Measurements from ENCODE around the gene EPB41L4B. TPM values are rescaled to one million over a fixed set of nuclear protein-coding genes. Genes with fewer than 3 reads are reported as not detected.

Gene EPB41L4B
- total RNA-seq, 3 donors from 2014 or later: 0.11 to 0.33 (median 0.24) TPM

GRCh38 chr9:109164042-109164441, 156.8 kb downstream of the EPB41L4B start:
- H3K4me3 Mint-ChIP-seq: no peak overlapping the region
- DNase-seq (no peak), ATAC-seq (no peak)
- no peaks in the 10 kb centered on the region for H3K36me3 Mint-ChIP-seq (ENCODE audit: insufficient read depth)
- H3K27me3 Mint-ChIP-seq (ENCODE audit: low read depth): peaks cover 49% of the 10 kb centered on the region
- no peaks in the 10 kb centered on the region for H3K9me3 Mint-ChIP-seq
- peaks cover 2% of the 10 kb centered on the region for H3K4me1 Mint-ChIP-seq (ENCODE audit: low read depth)

GRCh38 chr9:109163194-109163593, 157.7 kb downstream of the EPB41L4B start:
- no peak overlapping the region for H3K4me3 Mint-ChIP-seq
- peaks cover 42% of the 10 kb centered on the region for H3K27me3 Mint-ChIP-seq (ENCODE audit: low read depth)
- H3K4me1 Mint-ChIP-seq (ENCODE audit: low read depth): peaks cover 2% of the 10 kb centered on the region
- H3K9me3 Mint-ChIP-seq: no peaks in the 10 kb centered on the region
- DNase-seq (no peak), ATAC-seq (no peak)
- H3K36me3 Mint-ChIP-seq (ENCODE audit: insufficient read depth): no peaks in the 10 kb centered on the region

- no peaks in the 10 kb centered on the region for H3K36me3 Mint-ChIP-seq (ENCODE audit: insufficient read depth)
- peaks cover 37% of the 10 kb centered on the region for H3K27me3 Mint-ChIP-seq (ENCODE audit: low read depth)
- H3K4me3 Mint-ChIP-seq: no peak overlapping the region
- ATAC-seq (no peak), DNase-seq (no peak)
- peaks cover 2% of the 10 kb centered on the region for H3K4me1 Mint-ChIP-seq (ENCODE audit: low read depth)
- no peaks in the 10 kb centered on the region for H3K9me3 Mint-ChIP-seq
These were observed 158.2 kb downstream of the EPB41L4B start for GRCh38 chr9:109162677-109163076.

- no peaks in the 10 kb centered on the region for H3K4me1 Mint-ChIP-seq (ENCODE audit: low read depth)
- H3K4me3 Mint-ChIP-seq: no peak overlapping the region
- DNase-seq (no peak), ATAC-seq (no peak)
- H3K27me3 Mint-ChIP-seq (ENCODE audit: low read depth): peaks cover 31% of the 10 kb centered on the region
- H3K9me3 Mint-ChIP-seq: no peaks in the 10 kb centered on the region
- H3K36me3 Mint-ChIP-seq (ENCODE audit: insufficient read depth): no peaks in the 10 kb centered on the region
These were observed 159.4 kb downstream of the EPB41L4B start for GRCh38 chr9:109161471-109161870.

- no peak for ATAC-seq
- no peak for DNase-seq
- no peaks in the 10 kb centered on the region for H3K4me1 Mint-ChIP-seq (ENCODE audit: low read depth)
- no peak overlapping the region for H3K4me3 Mint-ChIP-seq
- H3K9me3 Mint-ChIP-seq: peaks cover 1% of the 10 kb centered on the region
- H3K36me3 Mint-ChIP-seq (ENCODE audit: insufficient read depth): no peaks in the 10 kb centered on the region
- peaks cover 18% of the 10 kb centered on the region for H3K27me3 Mint-ChIP-seq (ENCODE audit: low read depth)
These were observed 161.3 kb downstream of the EPB41L4B start for GRCh38 chr9:109159583-109159982.

- Mint-ChIP-seq H3K27me3 (ENCODE audit: low read depth) (peaks cover 13% of the 10 kb centered on the region), H3K9me3 (peaks cover 11% of the 10 kb centered on the region), H3K36me3 (ENCODE audit: insufficient read depth) (no peaks in the 10 kb centered on the region), H3K4me1 (ENCODE audit: low read depth) (no peaks in the 10 kb centered on the region), H3K4me3 (no peak overlapping the region)
- DNase-seq (no peak), ATAC-seq (no peak)
These were observed 162.2 kb downstream of the EPB41L4B start for GRCh38 chr9:109158651-109159050.

- Mint-ChIP-seq H3K36me3 (ENCODE audit: insufficient read depth) (no peaks in the 10 kb centered on the region), H3K4me1 (ENCODE audit: low read depth) (no peaks in the 10 kb centered on the region), H3K4me3 (no peak overlapping the region), H3K27me3 (ENCODE audit: low read depth) (peaks cover 10% of the 10 kb centered on the region), H3K9me3 (peaks cover 16% of the 10 kb centered on the region)
- no peak for DNase-seq
- ATAC-seq: no peak
These were observed 164.2 kb downstream of the EPB41L4B start for GRCh38 chr9:109156708-109157107.

GRCh38 chr9:109150925-109151545, 169.8 kb downstream of the EPB41L4B start:
- H3K9me3 Mint-ChIP-seq: peaks cover 16% of the 10 kb centered on the region
- no peaks in the 10 kb centered on the region for H3K36me3 Mint-ChIP-seq (ENCODE audit: insufficient read depth)
- H3K4me3 Mint-ChIP-seq: no peak overlapping the region
- DNase-seq (no peak), ATAC-seq (no peak)
- no peaks in the 10 kb centered on the region for H3K4me1 Mint-ChIP-seq (ENCODE audit: low read depth)
- no peaks in the 10 kb centered on the region for H3K27me3 Mint-ChIP-seq (ENCODE audit: low read depth)

GRCh38 chr9:109149722-109150121, 171.1 kb downstream of the EPB41L4B start:
- DNase-seq: no peak
- peaks cover 16% of the 10 kb centered on the region for H3K9me3 Mint-ChIP-seq
- H3K36me3 Mint-ChIP-seq (ENCODE audit: insufficient read depth): no peaks in the 10 kb centered on the region
- no peak for ATAC-seq
- peaks cover 2% of the 10 kb centered on the region for H3K27me3 Mint-ChIP-seq (ENCODE audit: low read depth)
- no peaks in the 10 kb centered on the region for H3K4me1 Mint-ChIP-seq (ENCODE audit: low read depth)
- no peak overlapping the region for H3K4me3 Mint-ChIP-seq

- Mint-ChIP-seq H3K36me3 (ENCODE audit: insufficient read depth) (no peaks in the 10 kb centered on the region), H3K27me3 (ENCODE audit: low read depth) (peaks cover 2% of the 10 kb centered on the region), H3K4me3 (no peak overlapping the region), H3K9me3 (peaks cover 9% of the 10 kb centered on the region), H3K4me1 (ENCODE audit: low read depth) (peaks cover 2% of the 10 kb centered on the region)
- no peak for ATAC-seq
- DNase-seq: no peak
These were observed 171.8 kb downstream of the EPB41L4B start for GRCh38 chr9:109149089-109149488.

- Mint-ChIP-seq H3K4me3 (no peak overlapping the region), H3K4me1 (ENCODE audit: low read depth) (peaks cover 4% of the 10 kb centered on the region), H3K36me3 (ENCODE audit: insufficient read depth) (no peaks in the 10 kb centered on the region), H3K9me3 (no peaks in the 10 kb centered on the region), H3K27me3 (ENCODE audit: low read depth) (peaks cover 2% of the 10 kb centered on the region)
- ATAC-seq: no peak
- DNase-seq: no peak
These were observed 175.8 kb downstream of the EPB41L4B start for GRCh38 chr9:109145051-109145450.

GRCh38 chr9:109143881-109144562, 176.8 kb downstream of the EPB41L4B start:
- H3K27me3 Mint-ChIP-seq (ENCODE audit: low read depth): peaks cover 2% of the 10 kb centered on the region

GRCh38 chr9:109141375-109141774, 179.5 kb downstream of the EPB41L4B start:
- H3K4me3 Mint-ChIP-seq: no peak overlapping the region
- ATAC-seq: no peak
- no peaks in the 10 kb centered on the region for H3K9me3 Mint-ChIP-seq
- DNase-seq: no peak
- H3K36me3 Mint-ChIP-seq (ENCODE audit: insufficient read depth): no peaks in the 10 kb centered on the region
- peaks cover 4% of the 10 kb centered on the region for H3K27me3 Mint-ChIP-seq (ENCODE audit: low read depth)
- H3K4me1 Mint-ChIP-seq (ENCODE audit: low read depth): peaks cover 4% of the 10 kb centered on the region

More at GRCh38 chr9:109143881-109144562, 176.8 kb downstream of the EPB41L4B start:
- DNase-seq (no peak), ATAC-seq (peak; percentile 46 to 48)
- no peaks in the 10 kb centered on the region for H3K36me3 Mint-ChIP-seq (ENCODE audit: insufficient read depth)
- H3K4me3 Mint-ChIP-seq: no peak overlapping the region
- H3K4me1 Mint-ChIP-seq (ENCODE audit: low read depth): peaks cover 4% of the 10 kb centered on the region
- no peaks in the 10 kb centered on the region for H3K9me3 Mint-ChIP-seq

GRCh38 chr9:109139851-109140250, 181.0 kb downstream of the EPB41L4B start:
- Mint-ChIP-seq H3K9me3 (no peaks in the 10 kb centered on the region), H3K36me3 (ENCODE audit: insufficient read depth) (no peaks in the 10 kb centered on the region), H3K27me3 (ENCODE audit: low read depth) (peaks cover 2% of the 10 kb centered on the region), H3K4me1 (ENCODE audit: low read depth) (peaks cover 4% of the 10 kb centered on the region), H3K4me3 (no peak overlapping the region)
- DNase-seq: no peak
- no peak for ATAC-seq

GRCh38 chr9:109138421-109138820, 182.4 kb downstream of the EPB41L4B start:
- H3K9me3 Mint-ChIP-seq: no peaks in the 10 kb centered on the region
- H3K36me3 Mint-ChIP-seq (ENCODE audit: insufficient read depth): no peaks in the 10 kb centered on the region
- no peak for DNase-seq
- H3K4me3 Mint-ChIP-seq: no peak overlapping the region
- H3K4me1 Mint-ChIP-seq (ENCODE audit: low read depth): no peaks in the 10 kb centered on the region
- H3K27me3 Mint-ChIP-seq (ENCODE audit: low read depth): peaks cover 2% of the 10 kb centered on the region
- no peak for ATAC-seq
